Measurements from ENCODE around the gene ACBD7.

ACBD7 gene

DNA sequence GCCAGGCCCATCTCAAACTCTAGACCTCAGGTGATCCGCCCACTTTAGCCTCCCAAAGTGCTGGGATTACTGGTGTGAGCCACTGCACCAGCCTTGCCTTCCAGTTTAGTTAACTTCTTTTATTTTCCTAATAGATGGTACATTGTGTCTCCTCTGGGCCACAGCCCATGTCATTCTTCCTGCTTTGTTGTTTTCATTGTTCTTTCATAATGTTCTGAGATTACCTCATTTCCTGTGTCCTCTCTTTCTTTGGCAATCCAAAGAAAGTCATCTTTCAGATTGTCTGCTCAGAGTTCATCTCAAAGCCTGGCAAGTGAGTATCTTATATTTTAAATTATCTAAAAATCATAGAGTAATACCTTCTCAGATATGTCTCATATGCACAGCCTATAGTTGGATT is 44.9 kb downstream of the ACBD7 start, which contains the start of gene OLAH:
Gene OLAH (plus strand): TSS at position 270 of the 400 bp plus-strand sequence. CDS start 3,346 bp downstream, outside the sequence.
- TF ChIP-seq, protein P1, sequence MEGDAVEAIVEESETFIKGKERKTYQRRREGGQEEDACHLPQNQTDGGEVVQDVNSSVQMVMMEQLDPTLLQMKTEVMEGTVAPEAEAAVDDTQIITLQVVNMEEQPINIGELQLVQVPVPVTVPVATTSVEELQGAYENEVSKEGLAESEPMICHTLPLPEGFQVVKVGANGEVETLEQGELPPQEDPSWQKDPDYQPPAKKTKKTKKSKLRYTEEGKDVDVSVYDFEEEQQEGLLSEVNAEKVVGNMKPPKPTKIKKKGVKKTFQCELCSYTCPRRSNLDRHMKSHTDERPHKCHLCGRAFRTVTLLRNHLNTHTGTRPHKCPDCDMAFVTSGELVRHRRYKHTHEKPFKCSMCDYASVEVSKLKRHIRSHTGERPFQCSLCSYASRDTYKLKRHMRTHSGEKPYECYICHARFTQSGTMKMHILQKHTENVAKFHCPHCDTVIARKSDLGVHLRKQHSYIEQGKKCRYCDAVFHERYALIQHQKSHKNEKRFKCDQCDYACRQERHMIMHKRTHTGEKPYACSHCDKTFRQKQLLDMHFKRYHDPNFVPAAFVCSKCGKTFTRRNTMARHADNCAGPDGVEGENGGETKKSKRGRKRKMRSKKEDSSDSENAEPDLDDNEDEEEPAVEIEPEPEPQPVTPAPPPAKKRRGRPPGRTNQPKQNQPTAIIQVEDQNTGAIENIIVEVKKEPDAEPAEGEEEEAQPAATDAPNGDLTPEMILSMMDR (IDR thresholded peaks at IDR 0.05) = no peak

DNA sequence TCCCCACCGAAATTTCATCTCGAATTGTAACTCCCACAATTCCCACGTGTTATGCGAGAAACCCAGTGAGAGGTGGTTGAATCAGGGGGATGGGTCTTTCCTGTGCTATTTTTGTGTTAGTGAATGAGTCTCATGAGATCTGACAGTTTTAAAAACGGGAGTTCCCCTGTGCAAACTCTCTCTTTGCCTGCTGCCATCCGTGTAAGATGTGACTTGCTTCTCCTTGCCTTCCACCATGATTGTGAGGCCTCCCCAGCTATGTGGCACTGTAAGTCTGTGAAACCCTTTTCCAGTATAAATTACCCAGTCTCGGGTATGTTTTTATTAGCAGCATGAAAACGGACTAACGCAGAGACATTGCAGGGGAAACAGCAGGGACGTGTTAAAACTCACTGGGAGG is 50.2 kb downstream of the ACBD7 start:
- TF ChIP-seq, protein P1 (IDR thresholded peaks at IDR 0.05) = no peak

DNA sequence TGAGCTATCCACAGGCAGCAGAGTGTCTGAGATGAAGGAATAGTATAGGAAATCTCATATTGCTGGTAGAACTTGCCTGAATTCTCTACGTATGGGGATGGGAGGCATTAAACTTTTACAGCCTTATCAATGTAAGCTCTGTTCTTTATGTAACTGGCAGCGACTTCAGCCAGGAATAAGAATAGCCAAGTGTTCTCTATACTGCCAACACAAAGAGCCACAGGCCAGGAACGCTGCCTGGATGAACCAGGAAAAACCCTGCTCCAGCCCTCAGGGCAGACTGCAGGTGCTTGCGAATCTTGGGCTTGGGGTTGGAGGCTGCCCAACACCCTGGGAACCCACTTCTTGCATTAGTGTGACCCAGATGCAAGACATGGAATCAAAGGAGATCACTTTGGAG is 50.9 kb downstream of the ACBD7 start:
- TF ChIP-seq, protein P1 (IDR thresholded peaks at IDR 0.05) = no peak

DNA sequence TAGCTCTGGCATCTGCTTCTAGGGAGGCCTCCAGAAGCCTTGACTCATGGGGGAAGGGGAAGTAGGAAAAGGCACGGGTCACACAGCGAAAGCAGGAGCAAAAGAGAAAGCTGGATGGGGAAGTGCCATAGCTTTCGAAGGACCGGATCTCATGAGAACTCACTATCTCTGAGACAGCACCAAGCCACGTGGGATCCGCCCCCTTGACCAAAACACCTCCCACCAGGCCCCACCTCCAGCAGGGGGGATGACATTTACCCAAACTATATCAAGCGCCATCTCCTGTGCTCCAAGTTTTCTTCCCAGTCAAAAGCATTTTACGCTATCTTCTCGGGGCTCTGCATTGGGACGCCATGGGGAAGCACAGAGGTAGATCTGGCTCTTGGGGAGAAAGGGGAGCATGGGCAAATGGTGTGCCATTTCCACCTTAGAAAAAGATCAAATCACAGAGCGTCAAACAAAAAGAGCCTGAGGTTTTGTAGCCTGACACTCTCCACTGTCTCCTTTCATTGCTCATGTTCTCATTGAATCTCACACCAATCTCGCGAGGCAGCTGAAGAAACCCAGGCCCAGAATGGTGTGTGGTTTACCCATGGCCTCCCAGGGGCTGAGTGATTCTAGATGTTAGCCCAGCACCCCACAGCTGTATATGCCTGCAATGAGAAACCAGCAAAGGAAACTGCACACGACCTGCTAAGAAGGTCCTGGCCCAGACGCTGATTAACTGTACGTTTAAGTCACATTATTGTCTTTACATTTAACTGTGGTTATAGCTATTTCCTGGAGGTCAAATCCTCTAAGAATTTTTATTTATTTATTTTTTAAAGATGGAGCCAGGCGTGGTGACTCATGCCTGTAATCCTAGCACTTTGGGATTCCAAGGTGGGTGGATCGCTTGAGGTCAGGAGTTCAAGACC is 52.9 kb downstream of the ACBD7 start:
- TF ChIP-seq, protein P1 (IDR thresholded peaks at IDR 0.05) = no peak

DNA sequence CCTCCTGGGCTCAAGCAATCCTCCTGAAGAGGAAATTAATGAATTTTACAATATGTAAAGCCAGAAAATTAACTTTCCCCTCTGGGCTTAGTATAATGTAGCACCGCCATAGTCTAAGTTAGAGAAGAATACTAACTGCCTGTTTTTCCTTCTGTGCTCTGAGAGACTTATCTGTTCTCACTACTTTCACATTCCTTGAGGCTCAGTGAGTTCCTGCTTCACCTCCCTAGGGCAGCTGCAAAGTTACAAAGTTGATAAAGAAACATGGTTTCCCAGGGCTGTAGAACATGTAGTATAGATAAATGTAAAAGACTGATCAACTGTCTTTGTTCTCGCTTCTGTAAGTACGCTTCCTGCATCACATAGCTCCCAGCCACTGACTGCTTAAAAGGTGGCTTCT is 60.8 kb downstream of the ACBD7 start:
- TF ChIP-seq, protein P1 (IDR thresholded peaks at IDR 0.05) = no peak

Measured in LNCAP (cell line).